Stimulated activated CD8-positive, alpha-beta memory T cell treated with anti-CD3 and anti-CD28 coated beads, Interleukin-12 subunit alpha, Interleukin-12 subunit beta, amount 100 ng/mL, for 24 hours (primary cell): ENCODE data around the gene CDC42EP1.

Experiments
- DNase-seq: peaks from one replicate; pipeline ENCODE4 v3.0.0-alpha.2; 2020; ENCODE audit errors: extremely low read depth

The CDC42EP1 gene

DNA sequence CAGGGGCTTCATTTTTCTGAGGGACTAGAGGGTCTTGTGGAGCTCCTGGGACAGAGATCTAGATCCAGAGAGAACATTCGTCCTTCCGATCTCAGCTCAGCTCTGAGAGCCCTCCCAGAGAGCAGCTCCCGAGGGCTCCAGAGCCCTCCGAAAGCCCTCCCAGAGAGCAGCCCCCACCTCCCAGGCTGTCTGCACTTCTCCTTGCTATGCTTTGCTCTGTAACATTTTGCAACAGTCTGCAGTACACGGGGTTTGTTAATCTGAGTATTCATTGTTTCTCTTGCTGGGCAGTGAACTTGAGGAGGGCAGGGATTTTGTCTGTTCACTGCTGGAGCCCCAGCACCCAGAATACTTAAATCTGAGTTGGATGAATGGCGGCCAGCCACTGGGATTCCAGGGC lies 50.9 kb downstream of the CDC42EP1 start:
- DNase-seq = no peak

DNA sequence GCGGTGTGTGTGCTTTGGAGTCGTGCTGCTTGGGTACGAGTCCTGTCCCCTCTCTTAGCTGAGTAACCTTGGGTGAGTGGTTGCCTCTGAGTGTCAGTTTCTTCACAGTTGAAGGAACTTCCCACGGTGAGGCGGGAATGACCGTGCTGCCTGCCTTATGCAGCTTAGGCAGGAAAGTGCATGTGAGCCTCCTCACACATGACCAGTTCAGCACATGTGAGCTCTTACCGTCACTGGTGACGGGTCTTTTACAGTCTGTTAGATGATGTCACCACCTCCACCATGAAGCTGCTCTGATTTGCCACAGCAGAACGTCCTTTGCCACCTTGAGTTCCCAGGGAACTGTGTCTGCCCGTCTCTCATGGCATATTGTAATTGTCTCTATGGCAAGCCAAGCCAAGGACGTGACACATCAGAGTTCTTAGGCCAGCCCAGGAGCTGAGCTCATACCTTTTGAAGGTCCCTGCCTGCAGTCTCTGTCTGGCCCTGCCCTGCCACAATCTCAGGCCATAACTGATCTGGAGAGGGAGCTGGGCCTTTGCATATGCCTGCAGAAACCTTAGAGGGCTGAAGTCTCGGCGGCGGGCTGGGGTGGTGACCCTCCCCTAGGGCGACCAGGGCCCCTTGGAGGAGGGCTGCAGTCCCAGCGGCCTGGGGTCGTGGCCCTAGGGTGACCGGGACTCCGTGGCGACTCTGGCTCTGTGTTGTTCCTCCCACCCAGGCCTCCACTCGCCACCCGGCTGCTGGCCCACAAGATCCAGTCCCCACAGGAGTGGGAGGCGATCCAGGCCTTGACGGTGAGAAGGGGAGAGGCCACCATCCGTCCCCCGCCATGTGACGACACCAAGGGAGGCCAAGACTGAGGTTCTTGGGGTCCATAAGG lies 56.2 kb downstream of the CDC42EP1 start:
- DNase-seq = no peak

- DNase-seq = no peak
Measured at GRCh38 chr22:37617431-37617830, 57.2 kb downstream of the CDC42EP1 start.

DNA sequence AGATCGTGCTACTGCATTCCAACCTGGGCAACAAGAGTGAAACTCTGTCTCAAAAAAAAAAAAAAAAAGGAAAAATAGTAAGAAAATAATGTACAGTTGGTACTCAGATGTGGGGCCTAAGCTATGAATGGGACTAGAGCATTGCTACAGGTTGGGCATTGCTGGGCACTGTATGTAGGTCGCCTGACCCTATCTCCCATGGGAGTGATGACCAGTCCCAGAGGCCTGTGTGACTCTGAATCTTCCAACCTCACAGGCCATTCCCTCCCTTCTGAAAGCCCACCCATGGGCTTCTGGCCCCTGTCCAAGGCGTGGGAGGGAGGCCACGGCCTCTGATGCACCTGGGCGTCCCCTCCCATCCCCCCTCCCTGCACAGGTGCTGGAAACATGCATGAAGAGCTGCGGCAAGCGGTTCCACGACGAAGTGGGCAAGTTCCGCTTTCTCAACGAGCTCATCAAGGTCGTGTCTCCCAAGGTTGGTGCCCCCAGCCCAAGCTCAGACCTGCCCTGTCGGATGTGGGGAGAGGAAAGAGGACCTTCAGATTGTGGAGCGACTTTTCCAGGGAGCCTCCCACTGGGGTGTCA lies 57.9 kb downstream of the CDC42EP1 start:
- DNase-seq = no peak

DNA sequence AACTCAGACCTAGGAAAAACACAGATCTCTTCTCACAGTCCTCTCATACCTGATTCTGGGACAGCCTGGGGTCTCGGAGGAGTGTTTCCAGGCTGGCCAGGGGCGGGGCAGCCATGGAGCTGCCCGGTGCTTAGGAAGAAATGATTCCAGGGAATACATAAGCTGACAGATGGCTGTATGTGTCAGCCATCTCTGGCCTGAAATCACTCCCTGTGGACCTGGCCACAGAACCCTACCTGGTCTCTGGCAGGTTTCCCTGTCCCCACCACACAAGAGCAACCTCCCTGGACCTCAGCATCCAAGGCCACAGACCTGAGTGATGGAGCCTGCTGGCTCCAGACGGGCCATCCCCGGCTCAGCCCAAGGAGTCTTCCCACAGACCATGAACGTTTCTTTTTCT lies 58.4 kb downstream of the CDC42EP1 start:
- no peak for DNase-seq
